Natural killer cell treated with Interleukin-12 subunit alpha and Interleukin-12 subunit beta and Interleukin-15 and Interleukin-18, amount 100 ng/mL, for 72 hours (primary cell): Measurements from ENCODE around the gene RERE. TPM values are rescaled to one million over a fixed set of nuclear protein-coding genes. Genes with fewer than 3 reads are reported as not detected.
A peak's percentile ranks its signal among the peaks of the same experiment; 100 is the strongest.

Source experiments
- ATAC-seq, 2 donors: fragments of 150-1000 bp; cut with Tn5 transposase in 1 of 2; sonication (Bioruptor Pico), chemical (Tn5 transposase) in 1 of 2; 2 replicates each; pipeline ENCODE4 v1.10.0; 2021
- DNase-seq: peaks from one replicate; pipeline ENCODE4 v3.0.0; 2022; ENCODE audit warnings: low spot score
- H3K27ac Mint-ChIP-seq, 2 donors: 1 replicate in 1 of 2; 2 replicates in 1 of 2; pipeline ENCODE4 v1.8.0; 2022; ENCODE audit warnings: mixed read lengths in 2 of 2, mild to moderate bottlenecking in 1 of 2, moderate library complexity in 1 of 2
- H3K27me3 Mint-ChIP-seq, 2 donors: 1 replicate in 1 of 2; 2 replicates in 1 of 2; pipeline ENCODE4 v1.8.0; 2022; ENCODE audit warnings: mixed read lengths in 2 of 2
- H3K36me3 Mint-ChIP-seq: one replicate; pipeline ENCODE4 v1.8.0; 2022; ENCODE audit warnings: mixed read lengths
- H3K4me1 Mint-ChIP-seq, 2 donors: 1 replicate in 1 of 2; 2 replicates in 1 of 2; pipeline ENCODE4 v1.8.0; 2022; ENCODE audit warnings: low read depth in 2 of 2, mixed read lengths in 2 of 2, mild to moderate bottlenecking in 1 of 2
- H3K4me3 Mint-ChIP-seq: one replicate; pipeline ENCODE4 v1.8.0; 2022; ENCODE audit warnings: mixed read lengths
- H3K9me3 Mint-ChIP-seq: 2 replicates; pipeline ENCODE4 v1.8.0; 2022; ENCODE audit warnings: mixed read lengths
- total RNA-seq, 2 donors: library from RNA; stranded (reverse); gene quantifications; one replicate each; pipeline ENCODE4 v1.2.3, GENCODE V29; 2022

Gene RERE
- total RNA-seq, 2 donors from 2014 or later: 38.2 to 72.4 TPM

DNA sequence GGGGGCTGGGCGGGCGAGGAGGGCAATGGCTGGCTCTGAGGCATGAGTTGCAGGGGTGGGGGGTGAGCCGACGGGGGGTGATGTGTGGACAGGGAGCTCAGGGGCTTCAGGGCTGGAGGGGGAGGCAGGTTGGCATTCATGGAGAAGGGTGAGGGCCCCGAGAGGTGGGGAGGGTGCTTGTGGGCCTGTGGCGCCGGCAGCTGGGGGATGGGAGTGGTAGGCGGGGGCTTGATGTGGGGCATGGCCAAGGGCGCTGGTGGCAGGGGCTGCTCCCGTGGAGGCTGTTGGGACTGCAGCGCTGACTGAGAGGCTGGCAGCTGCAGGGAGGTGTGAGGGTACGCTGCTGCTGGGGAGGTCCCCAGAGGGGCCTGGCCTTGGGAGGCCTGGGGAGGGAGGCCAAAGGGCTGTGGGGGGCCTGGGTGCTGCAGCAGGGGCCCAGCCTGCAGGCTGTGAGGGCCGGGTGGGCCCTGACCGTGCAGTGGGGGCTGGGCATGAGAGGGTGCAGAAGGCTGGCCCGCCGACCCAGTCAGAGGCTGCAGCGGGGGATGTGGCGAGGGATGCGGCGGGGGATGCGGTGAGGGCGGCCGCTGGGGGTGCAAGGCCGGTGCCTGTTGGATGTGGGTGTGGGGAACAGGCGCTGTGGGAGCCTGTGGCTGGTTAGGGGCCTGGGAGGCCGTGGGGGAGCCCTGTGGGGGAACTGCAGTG lies 456.8 kb downstream of the RERE start:
- no peak for DNase-seq
- H3K36me3 Mint-ChIP-seq: no peaks in the 10 kb centered on the region
- H3K27me3 Mint-ChIP-seq: no peaks in the 10 kb centered on the region

DNA sequence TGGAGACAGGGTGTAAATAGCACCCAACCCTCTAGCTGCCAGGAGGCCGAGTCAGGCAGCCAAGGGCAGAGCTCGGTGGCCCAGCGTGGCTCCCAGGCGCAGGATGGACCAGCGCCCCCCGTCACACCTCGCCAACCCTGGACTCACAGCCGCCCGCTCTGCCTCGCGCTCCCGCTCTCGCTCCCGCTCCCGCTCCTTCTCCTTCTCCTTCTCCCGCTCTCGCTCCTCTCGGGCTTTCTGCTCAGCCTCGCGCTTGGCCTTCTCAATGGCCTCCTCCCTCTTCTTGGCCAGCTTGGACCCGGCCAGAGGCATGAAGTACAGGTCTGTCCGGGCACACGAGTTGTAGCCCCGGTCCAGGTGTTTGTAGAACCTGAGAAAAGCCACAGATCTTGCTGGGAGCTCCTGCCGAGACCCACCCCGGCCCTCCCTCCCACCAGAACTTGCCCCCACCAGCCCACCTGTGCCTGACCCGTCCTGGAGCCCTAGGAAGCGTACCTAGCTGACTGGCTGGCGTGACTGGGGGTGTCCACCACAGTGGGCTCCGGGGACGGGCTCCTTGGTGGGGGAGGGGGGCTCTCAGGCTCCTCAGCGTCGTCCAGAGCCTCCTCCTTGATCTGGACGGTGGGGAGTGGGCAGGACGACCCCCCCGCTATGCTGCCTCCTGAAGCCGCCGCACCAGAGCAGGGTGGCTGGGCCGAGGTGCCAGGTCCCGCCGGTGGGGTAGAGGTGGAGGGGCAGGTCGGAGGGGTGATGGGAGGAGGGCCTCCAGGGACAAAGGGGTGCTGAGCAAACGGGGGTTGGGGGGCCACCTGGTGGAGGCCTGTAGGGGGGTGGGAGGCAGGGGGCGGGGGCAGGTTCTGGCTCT lies 457.6 kb downstream of the RERE start:
- Mint-ChIP-seq H3K27me3 (no peaks in the 10 kb centered on the region), H3K9me3 (no peaks in the 10 kb centered on the region), H3K4me1 (peaks cover 0 to 9% of the 10 kb centered on the region in 2 donors), H3K4me3 (no peak overlapping the region), H3K27ac (no peak overlapping the region), H3K36me3 (no peaks in the 10 kb centered on the region)
- ATAC-seq (no peak), DNase-seq (no peak)

More for the DNA sequence above, 456.8 kb downstream of the RERE start:
- H3K4me3 Mint-ChIP-seq: no peak overlapping the region
- no peak overlapping the region for H3K27ac Mint-ChIP-seq
- H3K9me3 Mint-ChIP-seq: no peaks in the 10 kb centered on the region
- ATAC-seq: peak in 1 of 2 donors; percentile 7
- H3K4me1 Mint-ChIP-seq: peaks cover 0 to 9% of the 10 kb centered on the region in 2 donors

DNA sequence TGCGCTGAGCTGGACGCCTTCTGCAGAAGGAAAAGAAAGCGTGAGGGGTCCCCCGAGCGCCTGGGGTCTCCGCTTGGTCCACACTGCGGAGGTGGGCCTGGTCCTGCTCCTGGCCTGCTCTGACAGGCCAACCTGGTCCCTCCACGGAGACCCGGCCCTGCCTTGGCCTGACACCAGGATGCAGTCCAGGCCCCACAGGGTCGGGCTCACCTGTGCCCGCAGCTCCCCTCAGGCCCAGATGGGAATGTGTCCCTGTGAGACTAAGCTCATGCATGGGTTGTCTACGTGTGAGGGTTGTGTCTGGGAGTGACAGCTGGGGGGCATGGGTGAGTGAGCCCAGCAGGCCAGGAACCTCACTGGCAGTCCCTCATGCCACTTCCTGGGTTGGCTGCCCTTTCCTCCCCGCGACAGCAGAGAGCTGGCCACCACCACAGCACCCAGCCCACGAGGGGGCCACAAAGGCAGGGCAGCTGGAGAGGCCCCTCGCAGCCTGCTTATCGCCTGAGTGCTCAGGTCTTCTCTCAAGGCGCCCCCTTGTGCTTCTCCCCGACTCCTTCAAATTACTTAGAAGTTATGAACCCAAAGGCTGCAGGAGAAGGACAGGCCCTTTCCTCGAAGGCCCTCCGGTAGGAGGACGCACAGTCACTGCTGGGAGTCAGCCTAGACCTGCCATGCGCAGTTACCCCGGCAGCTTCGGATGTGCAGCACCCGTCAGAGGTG lies 458.4 kb downstream of the RERE start:
- Mint-ChIP-seq H3K9me3 (no peaks in the 10 kb centered on the region), H3K4me1 (peaks cover 0 to 9% of the 10 kb centered on the region in 2 donors), H3K4me3 (no peak overlapping the region), H3K27ac (no peak overlapping the region), H3K27me3 (no peaks in the 10 kb centered on the region), H3K36me3 (no peaks in the 10 kb centered on the region)
- DNase-seq (no peak), ATAC-seq (no peak)

DNA sequence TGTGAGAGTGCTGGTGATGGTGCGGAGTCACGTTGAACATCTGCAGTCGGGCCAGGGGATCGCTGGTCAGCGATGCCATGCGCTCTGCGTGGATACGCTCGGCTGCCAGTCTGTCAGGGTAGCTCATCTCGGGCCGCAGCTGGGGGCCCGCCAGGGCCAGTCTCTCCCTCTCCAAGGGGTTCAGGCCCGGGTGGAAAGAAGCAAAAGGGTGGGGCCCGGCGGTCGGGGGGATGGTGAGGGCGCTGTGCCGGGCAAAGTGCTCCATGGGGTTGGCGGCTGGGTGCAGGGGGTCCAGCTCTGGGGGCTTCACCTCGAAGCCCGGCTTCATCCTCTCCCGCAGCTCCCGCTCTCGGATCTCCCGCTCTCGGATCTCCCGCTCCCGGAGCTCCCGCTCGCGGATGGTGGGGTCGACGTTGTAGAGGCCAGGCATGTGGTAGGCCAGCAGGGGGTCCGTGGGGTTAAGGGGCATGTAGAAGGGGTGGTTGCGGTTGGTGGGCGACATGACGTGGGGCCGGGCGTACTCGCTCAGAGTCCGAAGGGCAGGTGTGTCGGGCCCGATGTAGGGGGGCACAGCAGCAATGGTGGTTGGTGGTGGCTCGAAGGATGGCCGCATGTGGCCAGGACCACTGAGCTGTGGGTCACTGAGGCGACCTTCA lies 459.1 kb downstream of the RERE start:
- ATAC-seq (no peak), DNase-seq (no peak)
- Mint-ChIP-seq H3K27ac (no peak overlapping the region), H3K4me3 (no peak overlapping the region), H3K27me3 (no peaks in the 10 kb centered on the region), H3K4me1 (peaks cover 0 to 9% of the 10 kb centered on the region in 2 donors), H3K36me3 (no peaks in the 10 kb centered on the region), H3K9me3 (no peaks in the 10 kb centered on the region)

DNA sequence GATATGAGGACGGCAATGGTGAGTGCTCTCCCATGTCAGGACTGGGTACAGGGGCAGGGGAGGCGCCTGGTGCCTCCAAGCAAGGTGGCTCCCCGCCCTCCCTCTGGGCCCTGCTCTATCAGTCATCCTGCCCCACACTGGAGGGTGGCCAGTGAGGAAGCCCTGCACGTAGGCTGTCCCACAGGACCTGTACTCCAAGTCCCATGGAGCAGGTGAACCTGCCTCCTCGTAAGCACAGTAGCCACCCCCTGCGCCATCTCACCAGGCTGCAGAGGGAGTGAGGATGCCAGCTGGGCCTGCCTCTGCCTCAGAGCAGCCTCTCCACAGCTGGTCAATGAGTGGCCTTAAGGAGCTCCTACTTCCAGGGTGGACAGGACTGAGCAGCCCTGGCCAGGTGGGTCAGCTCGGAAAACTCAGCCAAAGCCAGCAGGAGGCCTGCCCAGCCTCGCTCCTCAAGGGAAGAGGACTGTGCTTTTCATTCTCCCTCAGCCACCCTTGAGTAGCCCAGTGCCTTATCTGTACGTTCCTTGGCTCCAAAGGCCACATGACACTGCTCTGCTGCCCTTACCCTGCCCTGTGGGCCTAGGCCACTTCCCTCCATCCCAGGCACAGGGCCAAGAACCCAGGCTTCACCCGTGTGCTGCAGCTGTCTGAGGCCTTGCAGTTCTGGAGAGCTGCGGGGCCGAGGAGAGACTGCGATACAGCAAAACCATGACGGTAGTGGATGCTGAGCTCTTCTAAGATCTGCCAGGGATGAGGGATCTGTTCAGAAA lies 459.9 kb downstream of the RERE start:
- Mint-ChIP-seq H3K27ac (no peak overlapping the region), H3K27me3 (no peaks in the 10 kb centered on the region), H3K4me3 (no peak overlapping the region), H3K4me1 (peaks cover 0 to 9% of the 10 kb centered on the region in 2 donors), H3K36me3 (no peaks in the 10 kb centered on the region), H3K9me3 (no peaks in the 10 kb centered on the region)
- DNase-seq: no peak
- ATAC-seq: no peak

DNA sequence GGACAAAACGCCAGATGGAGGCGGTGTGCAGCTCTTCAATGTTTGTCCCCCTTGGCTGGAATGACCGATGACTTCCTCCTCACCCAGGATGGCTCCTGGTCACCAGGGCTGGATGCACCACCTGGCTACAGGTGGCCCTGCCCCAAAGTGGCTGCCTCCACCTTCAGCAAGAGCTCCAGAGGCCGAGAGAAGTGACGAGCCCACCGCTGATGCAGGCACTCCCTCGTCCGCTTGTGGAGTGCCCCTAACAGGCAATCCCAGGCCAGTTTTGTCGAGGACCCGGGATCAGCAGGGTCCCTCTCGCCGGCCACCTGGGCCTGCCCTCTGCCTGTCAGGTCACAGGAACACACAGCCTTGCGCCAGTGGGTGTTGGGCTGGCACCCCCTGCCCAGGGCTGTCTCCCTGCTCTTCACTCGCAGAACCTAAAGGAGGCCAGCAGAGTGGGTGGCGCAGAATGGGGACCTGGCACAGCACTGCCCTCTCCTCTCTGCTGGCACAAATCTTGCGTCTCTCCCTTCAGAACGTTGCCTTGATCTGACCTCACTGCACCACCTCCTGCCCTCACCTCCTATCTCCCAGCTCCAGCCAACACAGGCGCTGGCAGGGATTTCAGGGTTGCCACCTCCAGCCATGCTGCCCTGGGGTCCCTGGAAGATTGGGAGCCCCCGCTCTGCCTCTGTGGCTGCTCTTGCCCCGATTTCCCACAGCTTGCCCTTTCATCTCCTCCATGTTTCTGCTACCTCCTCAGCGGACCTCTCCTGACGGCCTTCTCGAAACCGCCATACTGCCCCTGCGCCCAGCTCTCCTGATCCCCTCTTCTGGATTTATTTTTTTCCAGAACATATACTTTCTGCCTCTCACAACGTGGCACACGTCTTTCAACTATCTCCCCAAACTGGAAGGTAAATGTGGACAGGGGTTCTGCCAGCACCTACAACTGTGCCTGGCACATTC lies 460.9 kb downstream of the RERE start:
- Mint-ChIP-seq H3K4me1 (peaks cover 0 to 9% of the 10 kb centered on the region in 2 donors), H3K4me3 (no peak overlapping the region), H3K27ac (no peak overlapping the region), H3K36me3 (no peaks in the 10 kb centered on the region), H3K27me3 (no peaks in the 10 kb centered on the region), H3K9me3 (no peaks in the 10 kb centered on the region)
- no peak for DNase-seq
- ATAC-seq: no peak

DNA sequence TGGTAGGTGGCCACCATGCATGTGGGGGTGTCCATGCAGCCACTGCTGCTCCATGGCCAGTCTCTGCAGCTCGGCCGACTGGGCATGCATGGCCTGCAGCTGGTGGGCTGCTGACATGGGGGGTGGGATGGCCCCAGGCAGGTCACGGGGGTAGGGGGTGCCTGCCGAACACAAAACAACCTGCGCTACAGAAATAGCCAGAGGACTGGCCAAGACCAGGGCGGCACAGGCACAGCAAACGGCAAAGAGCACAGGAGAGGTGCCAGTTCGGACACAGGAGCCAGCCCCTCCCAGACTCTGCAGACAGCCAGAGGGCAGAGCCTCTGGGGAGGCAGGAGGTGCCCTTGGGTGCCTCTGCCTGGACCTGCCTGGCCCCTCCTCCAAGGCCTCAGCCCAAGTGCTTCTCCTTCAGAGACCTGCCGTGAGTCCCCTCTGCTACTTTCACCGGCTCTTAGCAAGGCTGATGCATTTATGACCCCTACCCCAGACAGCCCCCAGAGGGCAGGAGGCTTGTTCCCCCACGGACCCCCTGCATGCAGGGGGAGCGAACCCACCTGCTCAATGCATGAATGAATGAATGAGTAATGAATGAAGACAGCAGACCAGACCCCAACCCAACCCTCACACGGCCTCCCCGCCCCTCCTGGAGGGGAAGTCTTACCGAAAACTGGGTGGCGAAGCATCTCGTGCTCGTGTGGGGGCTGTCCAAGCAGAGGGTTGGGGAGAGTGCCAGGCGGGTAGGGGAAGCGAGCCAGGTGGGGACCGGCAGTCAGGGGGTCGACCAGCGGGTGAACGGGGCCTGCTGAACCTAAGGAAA lies 461.8 kb downstream of the RERE start:
- peaks cover 0 to 9% of the 10 kb centered on the region in 2 donors for H3K4me1 Mint-ChIP-seq
- H3K27ac Mint-ChIP-seq: no peak overlapping the region
- ATAC-seq: no peak

DNA sequence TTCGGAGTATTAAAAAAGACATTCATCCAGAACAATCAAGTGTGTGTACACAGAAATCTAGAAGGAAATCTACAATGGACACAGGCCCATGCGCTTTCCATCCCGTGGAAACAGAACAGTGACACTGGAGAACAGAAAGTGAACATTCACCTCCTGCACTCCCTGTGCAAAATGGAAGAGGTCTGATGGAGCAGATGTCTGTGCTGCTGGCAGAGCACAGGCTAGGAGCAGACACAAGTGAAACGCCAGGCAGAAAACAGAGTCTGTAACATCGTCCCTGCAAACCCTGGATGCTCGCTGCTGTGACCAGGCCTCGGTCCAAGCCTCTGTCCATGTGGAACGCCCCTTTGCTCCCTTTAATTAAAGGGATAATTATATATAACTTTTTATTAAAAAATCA lies 463.4 kb downstream of the RERE start:
- no peak for ATAC-seq
- no peak overlapping the region for H3K4me3 Mint-ChIP-seq
- H3K36me3 Mint-ChIP-seq: no peaks in the 10 kb centered on the region
- no peaks in the 10 kb centered on the region for H3K9me3 Mint-ChIP-seq
- no peak overlapping the region for H3K27ac Mint-ChIP-seq
- H3K27me3 Mint-ChIP-seq: no peaks in the 10 kb centered on the region
- peaks cover 0 to 7% of the 10 kb centered on the region in 2 donors for H3K4me1 Mint-ChIP-seq
- no peak for DNase-seq

More for the DNA sequence above, 461.8 kb downstream of the RERE start:
- H3K9me3 Mint-ChIP-seq: no peaks in the 10 kb centered on the region
- no peak for DNase-seq
- no peak overlapping the region for H3K4me3 Mint-ChIP-seq
- H3K36me3 Mint-ChIP-seq: no peaks in the 10 kb centered on the region
- H3K27me3 Mint-ChIP-seq: no peaks in the 10 kb centered on the region

DNA sequence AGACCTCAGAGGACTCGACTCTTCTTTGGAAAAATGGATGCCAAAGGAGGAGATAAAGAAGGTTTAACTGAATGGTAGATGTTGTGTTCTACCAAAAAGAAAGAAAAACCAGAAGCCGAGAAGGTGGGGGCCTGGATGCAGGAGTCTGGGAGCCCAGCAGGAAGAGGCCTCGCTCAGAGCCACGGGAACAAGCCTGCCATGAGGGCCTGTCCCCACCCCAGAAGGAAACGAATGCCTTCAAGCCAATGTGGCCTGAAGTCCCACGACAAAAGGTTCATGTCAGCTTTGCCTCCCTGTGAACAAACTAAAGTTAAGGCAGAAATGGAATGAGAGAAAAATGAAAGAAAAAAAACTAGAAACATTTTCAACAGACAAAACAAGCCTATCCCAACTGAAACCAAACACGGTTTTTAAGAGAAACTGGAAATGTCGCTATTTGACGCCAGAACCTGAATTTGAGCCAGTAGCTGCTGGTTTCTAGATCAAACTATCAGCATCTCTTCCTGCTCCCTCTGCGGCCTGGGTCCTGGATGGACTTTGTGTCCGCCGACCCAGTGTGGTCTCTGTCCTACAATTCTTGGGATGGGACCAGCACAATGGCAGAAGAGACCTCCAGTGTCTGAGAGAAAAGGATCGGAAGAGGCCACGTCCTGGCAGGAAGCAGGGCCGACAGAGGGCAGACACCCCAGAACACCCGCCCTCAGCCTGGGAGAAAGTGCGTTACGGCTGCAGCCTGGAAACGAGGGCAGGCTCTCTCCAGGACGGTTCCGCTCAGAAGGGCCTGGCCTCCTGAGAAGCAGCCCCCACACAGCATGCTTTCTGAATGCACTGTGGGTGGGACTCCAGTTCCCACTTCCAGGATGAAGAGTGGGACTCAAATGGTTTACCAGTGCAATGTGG lies 464.3 kb downstream of the RERE start:
- Mint-ChIP-seq H3K9me3 (no peaks in the 10 kb centered on the region), H3K27ac (no peak overlapping the region), H3K4me3 (no peak overlapping the region), H3K4me1 (peaks cover 0 to 10% of the 10 kb centered on the region in 2 donors), H3K36me3 (no peaks in the 10 kb centered on the region), H3K27me3 (no peaks in the 10 kb centered on the region)
- no peak for ATAC-seq
- no peak for DNase-seq

DNA sequence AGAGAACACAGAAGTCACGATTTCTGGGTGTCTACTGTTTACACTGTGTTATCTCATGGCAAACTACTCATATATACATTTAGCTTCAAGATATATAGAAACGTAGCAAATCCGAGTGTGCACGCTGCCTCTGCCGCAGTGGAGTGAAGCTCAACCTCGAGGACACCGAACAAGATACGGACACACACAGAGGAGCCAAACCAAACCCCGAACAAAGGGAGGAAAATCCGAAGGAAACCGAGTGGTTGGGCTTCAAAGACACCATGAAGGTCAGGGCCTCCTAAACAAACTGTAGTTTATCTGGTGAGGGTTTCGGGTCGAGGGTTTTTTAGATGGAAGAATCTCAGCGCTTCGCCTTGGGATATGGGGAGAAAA lies 465.0 kb downstream of the RERE start:
- Mint-ChIP-seq H3K27me3 (no peaks in the 10 kb centered on the region), H3K4me3 (no peak overlapping the region), H3K27ac (no peak overlapping the region), H3K36me3 (no peaks in the 10 kb centered on the region), H3K4me1 (peaks cover 0 to 7% of the 10 kb centered on the region in 2 donors), H3K9me3 (no peaks in the 10 kb centered on the region)
- DNase-seq: no peak
- ATAC-seq: no peak
